Suprapubic skin (tissue), 4 donors: ENCODE results near the gene TRIM25. TPM values are rescaled to one million over a fixed set of nuclear protein-coding genes. Genes with fewer than 3 reads are reported as not detected.

Experiments used
- DNase-seq, 2 donors: peaks; one replicate each; pipeline ENCODE4 v3.0.0-alpha.2; 2019; ENCODE audit warnings: low spot score in 2 of 2
- H3K27ac ChIP-seq: fragments of 200-600 bp; sonication (generic); one replicate; pipeline ENCODE4 v1.5.1; 2019
- H3K27me3 ChIP-seq: fragments of 200-600 bp; sonication (generic); one replicate; pipeline ENCODE4 v1.5.1; 2019
- H3K36me3 ChIP-seq: fragments of 200-600 bp; sonication (generic); one replicate; pipeline ENCODE4 v1.5.1; 2019
- H3K4me1 ChIP-seq: fragments of 200-600 bp; sonication (generic); one replicate; pipeline ENCODE4 v1.5.1; 2019
- H3K4me3 ChIP-seq: fragments of 200-600 bp; sonication (generic); one replicate; pipeline ENCODE4 v1.5.1; 2019; ENCODE audit warnings: mild to moderate bottlenecking
- H3K9me3 ChIP-seq: fragments of 200-600 bp; sonication (generic); one replicate; pipeline ENCODE4 v1.5.1; 2019
- CTCF ChIP-seq, 2 donors: fragments of 200-600 bp in 1 of 2; fragments of 450-650 bp in 1 of 2; sonication (generic) in 1 of 2; IDR thresholded peaks; one replicate each; pipeline ENCODE4 v1.5.1; 2016 to 2019; ENCODE audit warnings: antibody characterized with exemption in 2 of 2, mild to moderate bottlenecking in 1 of 2, moderate library complexity in 1 of 2
- EP300 ChIP-seq: sonication (generic); formaldehyde crosslinking; IDR thresholded peaks from one replicate; pipeline ENCODE4 v1.6.1; 2017; ENCODE audit warnings: antibody characterized with exemption
- POLR2A ChIP-seq, 2 donors: fragments of 450-650 bp; IDR thresholded peaks; one replicate each; pipeline ENCODE4 v1.6.1; 2017; ENCODE audit warnings: antibody characterized with exemption in 2 of 2, mild to moderate bottlenecking in 2 of 2, moderate library complexity in 2 of 2
- POLR2AphosphoS5 ChIP-seq, 3 donors: sonication (generic); formaldehyde crosslinking; IDR thresholded peaks; one replicate each; pipeline ENCODE4 v1.6.1; 2017; ENCODE audit warnings: antibody characterized with exemption in 3 of 3
- WGBS: methylation state at CpG from one replicate; pipeline ENCODE4 v1.1.5; 2018; 5-methylcytosine and 5-hydroxymethylcytosine counted together
- total RNA-seq, 4 donors: library from RNA; depleted of rRNA; stranded (reverse); fragments of >200 nt; gene quantifications; one replicate each; pipeline ENCODE4 v1.1.0, GENCODE V29; 2016

The TRIM25 gene
- total RNA-seq, 4 donors from 2014 or later, result 39.2 to 175 (median 55.9) TPM

GRCh38 chr17:56842577-56842976, 71.3 kb downstream of the TRIM25 start:
- 83% methylated on average over 2 of the region's 2 CpGs for WGBS
- TF ChIP-seq CTCF (IDR thresholded peaks at IDR 0.05), result no peak
- TF ChIP-seq POLR2A (IDR thresholded peaks at IDR 0.05), result no peak
- no peak for TF ChIP-seq POLR2AphosphoS5 (IDR thresholded peaks at IDR 0.05)
- no peak for TF ChIP-seq EP300
- no peaks in the 10 kb centered on the region for H3K9me3 ChIP-seq
- DNase-seq, result no peak
- H3K27ac ChIP-seq, result no peak overlapping the region
- no peak overlapping the region for H3K4me3 ChIP-seq
- peaks cover 9% of the 10 kb centered on the region for H3K36me3 ChIP-seq
- H3K4me1 ChIP-seq, result no peaks in the 10 kb centered on the region
- no peaks in the 10 kb centered on the region for H3K27me3 ChIP-seq

- Histone ChIP-seq H3K27me3 (no peaks in the 10 kb centered on the region), H3K9me3 (no peaks in the 10 kb centered on the region), H3K4me3 (no peak overlapping the region), H3K27ac (no peak overlapping the region), H3K36me3 (peaks cover 6% of the 10 kb centered on the region), H3K4me1 (peaks cover 19% of the 10 kb centered on the region)
- TF ChIP-seq POLR2A (IDR thresholded peaks at IDR 0.05) (no peak), EP300 (no peak), POLR2AphosphoS5 (IDR thresholded peaks at IDR 0.05) (no peak), CTCF (IDR thresholded peaks at IDR 0.05) (no peak)
- 86% methylated on average over 3 of the region's 3 CpGs for WGBS
- DNase-seq, result no peak
Observed at GRCh38 chr17:56838687-56839086, 75.2 kb downstream of the TRIM25 start.

Other genes with a start within 250 kb of the TRIM25 start
- 1 to 10 TPM in 2 of 4 donors, under 1 TPM in 2; 0.52 to 3.7 (median 1.0) TPM for gene C17orf67, start 80.1 kb downstream of the TRIM25 start, total RNA-seq
- gene DGKE, start 79.9 kb downstream of the TRIM25 start, total RNA-seq, result 1 to 10 TPM; 3.4 to 7.7 (median 5.9) TPM
- gene COIL, start 47.0 kb upstream of the TRIM25 start, total RNA-seq, result 10 to 100 TPM; 13.0 to 15.6 (median 14.0) TPM
- gene SCPEP1, start 64.1 kb upstream of the TRIM25 start, total RNA-seq, result 100 to 1,000 TPM in 2 of 4 donors, 10 to 100 TPM in 2; 81.2 to 160 (median 100.0) TPM
- gene AKAP1, start 171.2 kb upstream of the TRIM25 start, total RNA-seq, result 10 to 100 TPM; 50.1 to 76.2 (median 56.4) TPM